Measurements from ENCODE around the gene RTKN2. TPM values are rescaled to one million over a fixed set of nuclear protein-coding genes. Genes with fewer than 3 reads are reported as not detected.

Gene RTKN2
- total and polyA plus RNA-seq, 2 of the 4 experiments (the other 2 are of a cell fraction), result 0.75 to 0.90 TPM

GRCh38 chr10:62234077-62234605, 34.5 kb downstream of the RTKN2 start:
- in situ Hi-C loops (cut with MboI; ENCODE audit: low sequenced_read_pairs), result loop anchor here (5.0 to 25.0 kb wide), 4 partner anchors 137 to 1422 kb away; partner anchors contain the start of genes ARID5B and RHOBTB1
- Histone ChIP-seq H2AK9ac (replicated peaks; ENCODE audit: low read depth, low read length, poor library complexity) (peak overlapping the region; percentile 5), H3K79me1 (ENCODE audit: low read depth in 1 of 2, low read length in 2 of 2) (peaks cover 0 to 4% of the 10 kb centered on the region in 2 experiments; a peak in 2 of 4 replicates), H2AFZ (replicated peaks; ENCODE audit: low read length, poor library complexity) (no peak overlapping the region), H2BK20ac (ENCODE audit: low read depth, low read length) (peak overlapping the region; percentile 82), H2BK5ac (ENCODE audit: low read depth, low read length, poor library complexity, severe bottlenecking) (peak overlapping the region; percentile 100), H3K4me1 (ENCODE audit: control insufficient read depth, insufficient read depth, low read length) (peaks cover 21% of the 10 kb centered on the region), H4K8ac (ENCODE audit: low read depth in 2 of 2, low read length in 2 of 2) (peak overlapping the region; percentile 65 to 89), H4K20me1 (ENCODE audit: insufficient read depth, low read length) (no peaks in the 10 kb centered on the region), H3K36me3 (ENCODE audit: control insufficient read depth, insufficient read depth, low read length) (no peaks in the 10 kb centered on the region), H3K9ac (ENCODE audit: low read depth, low read length) (peak overlapping the region; percentile 33), H3K27me3 (ENCODE audit: control insufficient read depth, insufficient read depth, low read length) (no peaks in the 10 kb centered on the region), H3K14ac (replicated peaks; ENCODE audit: low read depth, low read length) (peak overlapping the region; percentile 47), H3K9me1 (ENCODE audit: insufficient read depth, low read length) (peaks cover 3% of the 10 kb centered on the region; the same call in 1 of the 2 replicates), H2BK15ac (ENCODE audit: low read depth, low read length) (peak overlapping the region; percentile 75), H3K23ac (ENCODE audit: low read depth, low read length) (peak overlapping the region; percentile 95), H3K9me3 (ENCODE audit: control insufficient read depth, insufficient read depth, low read length) (no peaks in the 10 kb centered on the region), H4K91ac (ENCODE audit: insufficient read depth, low read depth, low read length) (peak overlapping the region; percentile 90), H2BK120ac (ENCODE audit: low read depth, low read length) (peak overlapping the region; percentile 99), H3K27ac (ENCODE audit: insufficient read depth, low read length) (peak overlapping the region; percentile 100), H4K5ac (ENCODE audit: low read depth, low read length) (peak overlapping the region; percentile 99), H3K18ac (ENCODE audit: low read depth, low read length) (peak overlapping the region; percentile 99), H3K4ac (ENCODE audit: low read depth, low read length) (peak overlapping the region; percentile 98), H2AK5ac (ENCODE audit: low read depth, low read length) (peak overlapping the region; percentile 95), H3K56ac (ENCODE audit: extremely low read depth, insufficient read depth, low read length) (peak overlapping the region; percentile 71), H3K4me2 (ENCODE audit: low read depth, low read length) (peak overlapping the region; percentile 40; the same call in 1 of the 2 replicates), H3K4me3 (ENCODE audit: insufficient read depth, low read depth, low read length) (no peak overlapping the region)
- POLR2A ChIA-PET (ENCODE audit: unreplicated experiment), result interaction anchor here (0.6 to 1.5 kb wide), 3 partner anchors 11 to 184 kb away, joined by 6 to 11 read pairs (median 10); no protein-coding TSS in a partner anchor
- WGBS, 2 experiments (ENCODE audit: extremely low coverage in 2 of 2, insufficient read length in 1 of 2), result no CpG with 5 or more reads among the region's 2 CpGs
- DNase-seq, result no peak
- TSS peak; percentile 12 for BruUV-seq (replicated peaks)
- dilution Hi-C loops (cut with HindIII; ENCODE audit: low sequenced_read_pairs, unreplicated experiment), result no loop called here
- CTCF ChIA-PET, result interaction anchor here (0.6 kb wide), 1 partner anchor 1077 kb away, joined by 5 read pairs; no protein-coding TSS in a partner anchor
- ATAC-seq (ENCODE audit: low read depth), result no peak
- intact Hi-C loops (cut with micrococcal nuclease), result loop anchor here (5.0 kb wide), 1 partner anchor 97 kb away; no protein-coding TSS in a partner anchor
- TF ChIP-seq BHLHE40 (IDR thresholded peaks at IDR 0.05; ENCODE audit: low read depth, low read length) (no peak), POLR2A (IDR thresholded peaks at IDR 0.05; ENCODE audit: low read depth, low read length) (no peak), RAD21 (IDR thresholded peaks at IDR 0.05; ENCODE audit: low read length) (no peak), CHD1 (IDR thresholded peaks at IDR 0.05; ENCODE audit: low read depth, low read length) (no peak), NFE2L2 (IDR thresholded peaks at IDR 0.05; ENCODE audit: low read depth, low read length) (no peak), MAZ (IDR thresholded peaks at IDR 0.05; ENCODE audit: borderline replicate concordance, low read depth, low read length) (no peak), MXI1 (IDR thresholded peaks at IDR 0.05; ENCODE audit: borderline replicate concordance, low read depth, low read length) (no peak), SMC3 (IDR thresholded peaks at IDR 0.05; ENCODE audit: low read depth, low read length) (no peak), FOS (IDR thresholded peaks at IDR 0.05; ENCODE audit: low read depth, low read length) (no peak), ELK1 (IDR thresholded peaks at IDR 0.05; ENCODE audit: borderline replicate concordance, low read depth, low read length) (no peak), CTCF (conservative IDR thresholded peaks at IDR 0.05; ENCODE audit: low read depth, low read length) (no peak), USF2 (IDR thresholded peaks at IDR 0.05; ENCODE audit: low read depth, low read length) (no peak), RFX5 (IDR thresholded peaks at IDR 0.05; ENCODE audit: low read depth, low read length) (no peak), CEBPB (IDR thresholded peaks at IDR 0.05; ENCODE audit: low read depth, low read length) (no peak), RCOR1 (IDR thresholded peaks at IDR 0.05; ENCODE audit: insufficient replicate concordance, low read length) (no peak)

All from IMR-90 (cell line).